HUDEP-2 (cell line): ENCODE measurements around the gene STARD7.

Experiments used
- DNase-seq, 76 experiments: peaks; one replicate each; lab custom pipeline; 2025; ENCODE audit not compliant: unreplicated experiment in 76 of 76; lab: John Stamatoyannopoulos, UW

STARD7 gene

DNA sequence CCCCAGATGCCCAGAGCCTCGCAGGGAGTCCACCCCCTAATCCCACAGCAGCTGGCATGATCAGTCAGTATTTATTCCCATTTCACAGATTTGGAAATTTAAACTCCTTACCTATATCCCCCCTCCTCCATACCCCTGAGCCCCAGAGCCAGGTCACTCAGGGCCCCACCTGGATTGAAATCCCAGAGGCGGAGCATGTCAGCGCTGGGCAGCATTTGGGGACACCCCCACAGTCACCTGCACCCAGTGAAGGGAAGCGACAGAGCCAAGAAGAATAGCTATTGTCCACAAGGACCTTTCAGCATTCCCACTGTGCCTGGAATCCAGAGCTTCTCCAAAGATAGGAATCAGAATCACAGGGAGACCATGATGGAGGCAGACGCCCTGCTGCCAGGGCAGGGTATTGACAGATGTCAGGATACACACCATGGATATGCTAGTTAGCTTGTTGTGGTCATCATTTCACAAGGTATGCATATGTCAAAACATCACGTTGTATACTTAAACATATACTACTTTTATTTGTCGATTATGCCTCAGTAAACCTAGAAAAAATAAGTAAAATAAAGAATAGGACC is 69.4 kb downstream of the STARD7 start:
- no peak for DNase-seq

DNA sequence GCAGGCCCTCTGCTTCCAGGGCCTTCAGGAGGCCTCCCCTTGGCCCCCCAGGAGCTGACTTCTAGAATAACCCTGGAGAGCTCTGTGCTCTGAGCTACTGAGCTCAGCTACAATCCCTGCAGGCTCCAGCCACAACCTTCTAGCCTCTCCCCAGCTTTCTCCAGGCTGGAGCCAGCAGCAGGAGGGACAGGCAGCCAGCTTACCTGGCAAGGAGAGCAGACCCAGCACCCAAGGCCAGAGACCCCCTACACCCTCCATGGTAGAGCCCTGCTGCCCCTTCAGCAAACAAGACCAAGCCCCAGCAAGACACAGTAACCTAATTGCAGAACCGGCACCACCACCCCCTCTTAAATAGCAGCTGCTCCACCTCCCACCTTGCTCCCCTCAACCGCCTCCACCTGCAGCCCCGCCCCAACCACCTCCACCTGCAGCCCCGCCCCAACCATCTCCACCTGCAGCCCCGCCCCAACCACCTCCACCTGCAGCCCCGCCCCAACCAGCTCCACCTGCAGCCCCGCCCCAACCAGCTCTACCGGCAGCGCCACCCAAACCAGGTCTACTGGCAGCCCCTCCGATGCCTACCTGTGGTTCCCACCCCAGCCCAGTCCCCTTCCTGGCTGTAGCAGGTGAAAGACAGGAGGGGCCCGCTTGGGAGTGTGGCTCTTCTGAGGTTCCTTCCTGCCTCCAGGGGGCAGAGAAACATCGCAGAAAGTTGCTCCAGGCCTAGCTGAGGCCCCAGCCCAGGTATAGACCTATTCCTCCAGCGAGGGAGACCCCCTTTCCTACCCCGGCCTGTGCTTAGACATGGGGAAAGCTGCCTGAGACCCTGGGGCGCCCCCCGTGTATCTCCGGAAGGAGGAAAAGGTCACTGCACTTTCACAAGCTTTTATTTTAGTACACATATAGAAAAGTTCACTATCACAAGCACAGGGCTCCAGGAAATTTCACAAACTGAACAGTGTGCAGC is 70.2 kb downstream of the STARD7 start, which contains the start of gene ASTL:
TSS of gene ASTL (minus strand) at position 324 of the 967 bp plus-strand sequence. CDS start at position 258, 66 bp downstream.
- DNase-seq, result peak in 44 of 76 experiments; percentile 3 to 54 (median 22)

DNA sequence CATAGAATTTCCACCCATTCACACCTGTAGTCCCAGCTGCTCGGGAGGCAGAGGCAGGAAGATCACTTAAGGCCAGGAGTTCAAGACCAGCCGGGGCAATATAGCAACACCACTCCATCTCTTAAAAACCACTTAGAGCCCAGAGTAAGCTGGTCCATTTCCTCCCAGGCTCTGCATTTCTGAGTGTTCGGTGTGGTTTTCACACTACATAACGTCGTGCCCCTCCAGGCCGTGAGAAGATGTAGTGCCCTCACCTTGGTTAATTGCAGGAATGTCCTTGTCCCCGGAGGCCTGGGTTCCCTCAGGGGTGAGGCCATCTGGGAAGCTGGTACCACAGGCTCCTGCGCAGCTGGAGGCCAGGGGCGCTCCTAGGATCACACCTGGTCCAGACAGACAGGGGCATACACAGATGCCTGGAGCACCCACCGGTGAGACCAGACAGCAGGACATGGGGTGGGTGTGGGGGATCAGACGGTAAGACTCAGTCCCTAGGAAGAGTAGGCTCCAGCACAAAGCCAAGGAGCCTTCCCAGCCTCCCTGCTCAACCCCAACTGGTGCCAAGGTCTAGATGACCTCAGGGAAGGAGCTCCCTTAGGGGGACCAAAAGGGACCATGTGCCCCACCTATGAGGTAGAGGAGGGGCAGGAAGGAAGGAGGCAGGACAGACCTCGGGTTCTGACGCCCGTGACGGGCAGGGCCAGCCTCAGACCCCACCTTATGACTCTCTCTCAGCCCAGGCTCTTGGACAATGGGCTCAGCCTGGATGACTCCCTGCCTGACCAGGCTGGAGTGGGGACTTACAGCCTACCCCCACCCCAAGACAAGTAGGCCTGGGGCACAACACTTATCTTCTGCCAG is 71.1 kb downstream of the STARD7 start:
- DNase-seq, result no peak

DNA sequence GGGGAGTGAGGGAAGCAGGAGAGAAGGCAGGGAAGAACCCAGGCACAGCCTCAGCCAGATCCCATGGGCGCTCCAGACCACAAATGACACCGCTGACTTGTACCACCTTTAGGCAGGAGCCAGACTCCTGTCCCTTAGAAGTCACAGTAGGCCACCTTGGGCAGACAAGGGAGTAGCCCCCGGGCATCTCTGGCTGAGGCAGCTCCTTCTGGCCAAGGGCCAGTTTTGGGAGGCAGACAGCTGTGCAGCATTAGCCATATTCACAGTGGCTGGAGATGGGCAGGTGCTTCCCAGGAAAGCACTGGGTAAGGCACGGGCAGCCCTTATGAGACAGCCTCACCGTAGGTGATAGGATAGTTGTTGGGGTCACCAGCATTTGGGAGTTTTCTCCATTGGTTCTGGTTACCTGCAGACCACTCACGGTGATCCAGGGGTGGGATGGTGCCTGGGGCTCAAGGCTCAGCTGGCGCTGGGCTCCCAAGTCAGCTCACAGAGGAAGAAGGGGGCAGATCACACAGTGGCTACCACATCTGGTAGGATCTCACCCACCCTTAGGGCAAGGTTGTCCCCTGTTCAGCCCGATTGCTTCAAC is 72.4 kb downstream of the STARD7 start:
- DNase-seq, result peak in 1 of 76 experiments; percentile 21

DNA sequence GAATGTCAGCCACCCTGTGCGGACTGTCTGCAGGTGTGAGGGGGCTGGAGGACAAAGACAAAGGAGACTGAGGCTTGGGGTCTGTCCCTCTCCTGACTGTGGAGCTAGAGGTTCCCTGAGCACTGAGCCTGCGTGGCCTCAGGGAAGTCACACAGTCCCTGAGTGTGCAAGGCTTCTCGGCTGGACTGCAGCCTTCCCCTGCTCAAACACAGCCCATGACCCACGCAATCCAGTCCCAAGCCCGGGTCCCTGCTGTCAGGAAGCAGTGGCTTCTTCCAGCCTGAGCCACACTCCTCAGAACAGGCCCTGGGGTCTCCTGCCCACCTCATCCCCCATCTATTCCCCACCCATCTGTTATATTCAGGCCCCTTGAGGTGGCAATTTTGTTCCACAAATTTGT is 73.0 kb downstream of the STARD7 start:
- DNase-seq, result no peak

DNA sequence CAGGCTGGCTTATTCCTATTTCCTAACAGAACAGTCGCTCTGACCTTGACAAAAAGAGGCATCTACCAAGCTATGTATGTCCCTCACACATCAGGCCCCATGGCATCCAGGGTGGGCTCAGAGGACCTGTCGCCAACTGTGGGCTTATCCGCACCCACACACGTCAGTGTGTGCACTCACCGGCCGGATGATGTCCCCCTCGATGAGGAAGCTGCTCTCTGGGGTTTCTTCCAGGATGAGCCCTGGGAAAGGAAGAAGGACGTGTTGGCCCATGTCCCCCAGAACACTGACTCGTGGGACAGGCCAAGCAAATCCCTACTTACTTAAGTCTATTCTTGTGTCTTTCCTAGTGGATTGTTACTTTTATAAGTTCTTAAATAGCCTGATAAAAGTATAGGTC is 73.5 kb downstream of the STARD7 start:
- DNase-seq, result no peak
